Right ventricle myocardium superior (tissue), 1 donor: ENCODE measurements around the gene CCDC183. TPM values are rescaled to one million over a fixed set of nuclear protein-coding genes. Genes with fewer than 3 reads are reported as not detected.
"Not testable (repeated sequence)": the region's sequence is repeated elsewhere in the genome, so short reads cannot be mapped to it uniquely, and the experiment has no call there.

Source experiments
- ATAC-seq: fragments of 200-7000 bp; cut with Tn5 transposase; one replicate; pipeline ENCODE4 v1.9.1; 2020; ENCODE audit warnings: mild to moderate bottlenecking; ENCODE audit not compliant: poor library complexity
- DNase-seq: peaks from one replicate; pipeline ENCODE4 v3.0.0-alpha.2; 2020
- intact Hi-C: fragments of 100-400 bp; cut with DNase I; formaldehyde crosslinking; loops from one replicate; pipeline ENCODE4 v1.11.2; 2022
- total RNA-seq: library from RNA; stranded (reverse); fragmentation: NEBNext Ultra II Directional; extraction: Animal tissue kit (Norgen Biotek cat#: 25700); gene quantifications from one replicate; pipeline ENCODE4 v1.2.1, GENCODE V29; 2021
- donor health status: DM: no; HTN: yes; CAD: no; lungs with severe emphysema.

CCDC183 gene
- total RNA-seq, 1 donor from 2014 or later = 1.5 TPM

DNA sequence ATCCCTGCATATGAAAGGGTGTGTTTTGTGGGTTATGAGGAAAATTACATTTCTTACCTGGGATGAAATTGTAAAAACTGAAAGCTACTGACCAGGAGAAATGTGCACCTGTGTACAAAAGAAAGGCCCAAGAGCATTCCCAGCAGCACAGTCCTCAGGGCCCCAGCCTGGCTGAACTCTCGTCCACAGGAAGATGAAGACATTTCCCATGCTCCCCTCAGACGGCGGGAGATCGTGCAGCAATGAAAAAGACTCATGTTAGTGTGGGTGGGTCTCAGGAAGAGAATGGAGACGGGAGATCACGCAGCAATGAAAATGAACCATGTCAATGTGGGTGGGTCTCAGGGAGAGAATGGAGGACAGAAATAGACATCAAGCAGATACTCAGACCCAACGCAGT, 19.2 kb upstream of the CCDC183 start:
- no peak for ATAC-seq
- intact Hi-C loops = no loop called here
- no peak for DNase-seq

DNA sequence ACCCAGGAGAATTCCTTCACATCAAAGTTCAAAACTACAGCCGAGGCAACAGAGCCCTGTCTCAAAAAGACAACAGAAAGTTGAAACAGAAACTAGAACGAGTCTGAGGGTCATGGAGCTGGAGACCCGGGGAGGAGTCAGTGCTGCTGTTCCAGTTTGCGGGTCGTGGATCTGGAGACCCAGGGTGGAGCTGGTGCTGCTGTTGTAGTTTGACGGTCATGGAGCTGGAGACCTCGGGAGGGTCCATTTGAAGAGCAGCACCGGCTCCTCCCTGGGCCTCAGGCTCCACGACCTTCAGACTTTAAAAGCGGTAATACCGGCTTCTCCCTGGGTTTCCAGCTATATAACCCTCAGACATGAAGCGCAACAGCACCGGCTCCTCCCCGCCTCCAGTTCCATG, 18.8 kb upstream of the CCDC183 start:
- DNase-seq (no peak), ATAC-seq (no peak)
- intact Hi-C loops = no loop called here

DNA sequence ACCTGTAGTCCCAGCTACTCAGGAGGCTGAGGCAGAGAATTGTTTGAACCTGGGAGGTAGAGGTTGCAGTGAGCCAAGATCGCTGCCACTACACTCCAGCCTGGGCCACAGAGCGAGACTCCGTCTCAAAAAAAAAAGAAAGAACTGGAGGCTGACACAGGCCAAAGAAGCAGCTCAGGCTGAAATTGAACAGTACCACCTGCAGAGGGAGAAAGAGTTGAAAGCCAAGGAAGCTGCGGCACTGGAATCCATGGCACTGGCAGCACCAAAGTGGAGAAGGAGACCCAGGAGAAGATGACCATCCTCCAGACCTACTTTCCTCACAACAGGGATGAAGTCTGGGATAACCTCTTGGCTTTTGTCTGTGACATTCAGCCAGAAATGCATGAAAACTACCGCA, 16.3 kb upstream of the CCDC183 start:
- intact Hi-C loops = no loop called here
- ATAC-seq (no peak), DNase-seq (no peak)

DNA sequence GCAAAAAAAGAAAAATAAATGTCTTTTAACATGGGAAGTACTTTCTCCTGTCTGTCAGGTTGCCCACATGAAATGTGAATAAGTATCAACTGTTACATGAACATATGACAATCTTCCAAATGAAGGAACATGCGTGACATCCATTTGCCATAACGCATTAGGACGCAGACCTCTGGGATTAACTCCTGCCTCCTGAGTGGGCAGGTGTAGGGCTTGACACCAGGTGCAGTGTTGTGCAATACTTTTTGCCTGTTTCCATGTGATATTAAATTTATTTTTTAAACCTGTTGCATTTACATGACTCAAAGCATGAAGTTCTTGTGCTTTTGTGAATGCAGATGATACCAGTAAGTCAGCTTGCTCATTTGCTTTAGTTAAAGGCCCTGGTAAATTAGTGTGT, 13.7 kb upstream of the CCDC183 start:
- ATAC-seq (no peak), DNase-seq (no peak)
- intact Hi-C loops = no loop called here

DNA sequence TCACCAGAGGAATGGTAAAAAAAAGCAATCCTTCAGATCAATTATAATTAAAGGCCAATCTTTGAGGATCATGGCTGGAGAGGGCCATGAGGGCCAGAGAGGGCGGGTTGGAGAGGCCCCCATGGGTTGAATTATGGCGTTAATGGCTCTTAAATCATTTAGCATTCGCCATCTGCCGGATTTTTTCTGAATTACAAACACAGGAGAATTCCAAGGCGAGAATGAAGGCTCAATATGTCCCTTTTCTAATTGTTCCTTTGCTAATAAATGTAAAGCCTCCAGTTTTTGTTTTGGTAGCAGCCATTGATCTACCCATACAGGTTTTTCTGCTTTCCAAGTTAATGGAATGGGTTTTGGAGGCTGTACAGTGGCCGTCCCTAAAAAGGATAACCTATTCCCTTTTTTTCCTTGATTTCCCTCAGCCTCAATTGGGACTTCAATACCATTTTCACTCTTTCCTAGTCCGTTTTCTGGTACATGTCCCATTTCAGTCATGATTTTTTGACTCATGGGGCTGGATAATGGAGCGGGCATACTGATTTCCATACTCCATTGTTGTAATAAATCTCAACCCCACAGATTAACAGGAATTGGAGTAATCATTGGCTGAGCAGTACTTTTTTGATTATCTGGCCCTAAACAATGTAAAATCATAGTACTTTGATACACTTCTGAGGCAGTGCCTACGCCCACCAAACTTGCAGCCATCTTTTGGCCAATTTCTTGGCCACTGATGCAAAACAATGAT, 11.7 kb upstream of the CCDC183 start:
- ATAC-seq = no peak
- no peak for DNase-seq
- intact Hi-C loops = no loop called here

DNA sequence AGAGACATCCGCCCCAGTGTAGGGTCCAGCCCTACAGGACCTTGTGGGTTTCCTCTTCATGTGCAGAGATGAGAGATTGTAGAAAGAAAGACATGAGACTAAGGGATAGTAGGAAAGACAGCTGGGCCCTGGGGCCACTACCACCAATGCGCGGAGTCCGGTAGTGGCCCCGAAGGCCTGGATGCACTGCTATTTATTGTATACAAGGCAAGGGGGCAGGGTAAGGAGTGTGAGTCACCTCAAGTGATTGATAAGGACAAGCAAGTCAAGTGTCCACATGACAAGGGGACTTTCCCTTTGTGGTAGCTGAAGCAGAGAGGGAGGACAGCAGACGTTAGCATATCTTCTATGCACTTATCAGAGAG, 11.2 kb upstream of the CCDC183 start:
- intact Hi-C loops = no loop called here
- ATAC-seq = no peak
- DNase-seq = no peak

DNA sequence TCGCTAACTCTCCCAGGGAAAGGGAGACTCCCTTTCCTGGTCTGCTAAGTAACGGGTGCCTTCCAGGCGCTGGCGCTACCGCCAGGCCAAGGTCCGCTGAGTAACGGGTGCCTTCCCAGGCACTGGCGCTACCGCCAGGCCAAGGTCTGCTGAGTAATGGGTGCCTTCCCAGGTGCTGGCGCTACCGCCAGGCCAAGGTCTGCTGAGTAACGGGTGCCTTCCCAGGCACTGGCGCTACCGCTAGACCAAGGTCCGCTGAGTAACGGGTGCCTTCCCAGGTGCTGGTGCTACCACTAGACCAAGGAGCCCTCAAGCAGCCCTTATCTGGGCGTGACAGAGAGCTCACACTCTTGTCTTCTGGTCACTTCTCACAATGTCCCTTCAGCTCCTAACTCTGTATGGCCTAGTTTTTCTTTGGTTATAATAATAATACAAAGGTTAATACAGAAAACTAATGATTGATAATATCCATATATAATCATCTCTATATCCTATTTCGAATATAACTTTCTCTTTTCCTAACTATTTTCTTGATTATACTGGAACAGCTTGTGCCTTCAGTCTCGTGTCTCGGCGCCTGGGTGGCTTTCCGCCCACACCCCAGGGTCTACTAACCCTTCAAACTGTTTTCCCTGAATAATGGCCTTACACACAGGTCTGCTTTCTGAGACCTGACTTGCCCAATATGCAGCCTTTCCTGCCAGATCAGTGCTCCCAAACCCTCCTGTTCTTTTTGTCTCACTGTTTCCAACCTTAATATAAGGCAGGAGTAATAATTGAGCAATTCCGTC, 10.4 kb upstream of the CCDC183 start:
- ATAC-seq, intact Hi-C loops, DNase-seq: not testable (repeated sequence)

DNA sequence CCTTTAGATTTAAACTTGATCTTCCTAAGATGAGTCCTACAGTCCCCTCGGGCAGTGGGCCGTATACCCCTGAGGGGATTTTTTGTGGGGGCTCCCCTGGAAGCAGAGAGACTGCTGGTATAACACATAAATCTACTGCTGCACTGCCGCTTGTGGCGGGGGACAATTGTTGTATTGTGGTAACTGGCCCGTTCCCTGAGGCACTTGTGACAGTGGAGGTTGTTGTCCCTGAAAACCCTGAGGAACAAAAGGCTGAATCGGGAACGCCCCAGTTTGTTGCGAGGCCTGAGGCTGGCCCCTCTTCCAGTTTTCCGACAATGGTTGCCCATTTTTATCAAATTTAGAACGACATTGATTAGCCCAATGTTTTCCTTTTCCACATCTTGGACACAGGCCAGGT, 9.7 kb upstream of the CCDC183 start:
- ATAC-seq = no peak
- DNase-seq = no peak
- intact Hi-C loops = no loop called here

DNA sequence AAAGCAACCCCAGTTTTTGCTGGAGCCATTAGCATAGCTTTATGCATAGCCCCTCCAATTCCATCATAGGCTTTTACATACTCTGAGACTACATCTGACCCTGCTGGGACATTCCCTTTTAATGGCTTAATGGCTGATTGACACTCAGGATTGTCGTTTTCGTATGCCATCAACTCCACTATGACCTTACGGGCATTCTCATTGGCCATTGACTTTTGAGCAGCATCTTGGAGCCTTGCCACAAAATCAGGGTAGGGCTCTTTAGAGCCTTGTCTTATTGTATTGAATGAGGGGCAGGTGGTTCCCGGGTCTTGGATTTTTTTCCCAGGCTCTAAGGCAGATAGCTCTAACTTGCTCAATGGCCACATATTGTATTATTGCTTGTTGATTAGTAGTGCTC, 9.2 kb upstream of the CCDC183 start:
- intact Hi-C loops = loop anchor here (1.0 kb wide), 1 partner anchor 248 kb away; no protein-coding TSS in a partner anchor
- ATAC-seq = not testable (repeated sequence)

DNA sequence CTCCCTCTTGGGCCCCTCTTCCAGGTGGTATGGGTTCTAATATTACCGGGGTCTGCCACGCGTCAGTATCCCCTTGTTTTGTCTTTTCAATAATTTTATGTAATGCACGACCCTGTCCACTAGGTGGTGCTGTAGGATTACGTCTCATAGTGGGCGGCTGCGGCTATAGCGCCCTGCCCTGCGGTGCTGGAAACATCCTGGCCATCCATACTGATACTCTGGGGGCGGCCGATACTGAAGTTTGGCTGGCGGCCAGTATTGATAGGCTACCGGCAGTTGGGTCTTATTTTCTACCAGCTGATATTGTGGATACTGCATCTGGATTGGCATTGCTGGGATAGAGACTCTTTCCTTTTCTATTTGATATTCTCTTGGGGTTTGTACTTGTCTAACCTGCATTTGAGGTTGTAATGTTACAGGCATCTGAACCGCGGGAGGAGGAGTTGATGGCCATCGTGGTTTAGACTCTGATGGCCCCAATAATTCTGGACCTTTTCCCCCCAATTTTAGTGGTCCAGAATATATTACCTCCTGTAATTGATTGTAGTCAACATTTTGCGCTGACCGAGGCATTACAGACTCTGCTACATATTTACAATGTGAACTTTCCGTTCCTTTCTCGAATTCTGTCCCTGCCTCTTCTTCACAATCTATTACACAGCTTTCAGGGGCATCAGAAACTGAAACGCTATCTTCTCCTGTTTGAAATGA, 8.3 kb upstream of the CCDC183 start:
- peak; percentile 75 for DNase-seq
- no peak for ATAC-seq
- intact Hi-C loops = loop anchor here (1.0 kb wide), 1 partner anchor 247 kb away; no protein-coding TSS in a partner anchor

More for the DNA sequence above, 9.2 kb upstream of the CCDC183 start:
- DNase-seq = not testable (repeated sequence)

DNA sequence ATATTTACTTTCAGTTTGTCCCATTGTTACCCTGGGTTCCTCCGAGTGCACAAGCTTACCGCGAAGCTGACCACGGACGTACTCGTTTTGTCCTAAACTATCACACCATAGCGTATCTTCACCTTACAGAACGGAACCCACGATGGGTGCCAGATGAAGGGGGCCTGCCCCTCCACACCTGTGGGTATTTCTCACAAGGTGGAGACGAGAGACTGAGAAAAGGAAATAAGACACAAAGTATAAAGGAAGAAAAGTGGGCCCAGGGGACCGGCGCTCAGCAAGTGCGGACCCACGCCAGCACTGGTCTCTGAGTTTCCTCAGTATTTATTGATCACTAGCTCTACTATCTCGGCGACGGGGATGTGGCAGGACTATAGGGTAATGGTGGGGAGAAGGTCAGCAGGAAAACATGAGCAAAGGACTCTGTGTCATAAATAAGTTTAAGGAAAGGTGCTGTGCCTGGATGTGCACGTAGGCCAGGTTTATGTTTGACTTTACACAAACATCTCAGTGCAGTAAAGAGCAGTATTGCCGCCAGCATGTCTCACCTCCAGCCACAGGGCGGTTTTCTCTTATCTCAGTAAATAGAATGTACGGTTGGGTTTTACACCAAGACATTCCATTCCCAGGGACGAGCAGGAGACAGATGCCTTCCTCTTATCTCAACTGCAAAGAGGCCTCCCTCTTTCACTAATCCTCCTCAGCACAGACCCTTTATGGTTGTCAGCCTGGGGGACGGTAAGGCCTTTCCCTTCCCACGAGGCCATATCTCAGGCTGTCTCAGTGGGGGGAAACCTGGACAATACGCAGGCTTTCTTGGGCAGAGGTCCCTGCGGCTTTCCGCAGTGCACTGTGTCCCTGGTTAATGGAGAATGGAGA, 7.3 kb upstream of the CCDC183 start:
- intact Hi-C loops, DNase-seq, ATAC-seq: not testable (repeated sequence)

DNA sequence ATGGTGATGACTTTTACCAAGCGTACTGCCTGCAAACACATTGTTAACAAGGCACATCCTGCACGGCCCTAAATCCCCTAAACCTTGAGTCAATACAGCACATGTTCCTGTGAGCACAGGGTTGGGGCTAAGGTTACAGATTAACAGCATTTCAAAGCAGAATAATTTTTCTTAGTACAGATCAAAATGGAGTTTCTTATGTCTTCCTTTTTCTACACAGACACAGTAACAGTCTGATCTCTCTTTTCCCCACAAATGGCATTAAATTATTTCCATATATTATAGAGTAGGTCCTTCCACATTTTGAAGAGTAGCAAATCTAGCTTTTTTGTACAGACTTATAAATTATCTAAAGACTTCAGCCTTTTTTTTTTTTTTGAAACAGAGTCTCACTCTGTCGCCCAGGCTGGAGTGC, 6.6 kb upstream of the CCDC183 start:
- ATAC-seq (no peak), DNase-seq (no peak)
- intact Hi-C loops = no loop called here

DNA sequence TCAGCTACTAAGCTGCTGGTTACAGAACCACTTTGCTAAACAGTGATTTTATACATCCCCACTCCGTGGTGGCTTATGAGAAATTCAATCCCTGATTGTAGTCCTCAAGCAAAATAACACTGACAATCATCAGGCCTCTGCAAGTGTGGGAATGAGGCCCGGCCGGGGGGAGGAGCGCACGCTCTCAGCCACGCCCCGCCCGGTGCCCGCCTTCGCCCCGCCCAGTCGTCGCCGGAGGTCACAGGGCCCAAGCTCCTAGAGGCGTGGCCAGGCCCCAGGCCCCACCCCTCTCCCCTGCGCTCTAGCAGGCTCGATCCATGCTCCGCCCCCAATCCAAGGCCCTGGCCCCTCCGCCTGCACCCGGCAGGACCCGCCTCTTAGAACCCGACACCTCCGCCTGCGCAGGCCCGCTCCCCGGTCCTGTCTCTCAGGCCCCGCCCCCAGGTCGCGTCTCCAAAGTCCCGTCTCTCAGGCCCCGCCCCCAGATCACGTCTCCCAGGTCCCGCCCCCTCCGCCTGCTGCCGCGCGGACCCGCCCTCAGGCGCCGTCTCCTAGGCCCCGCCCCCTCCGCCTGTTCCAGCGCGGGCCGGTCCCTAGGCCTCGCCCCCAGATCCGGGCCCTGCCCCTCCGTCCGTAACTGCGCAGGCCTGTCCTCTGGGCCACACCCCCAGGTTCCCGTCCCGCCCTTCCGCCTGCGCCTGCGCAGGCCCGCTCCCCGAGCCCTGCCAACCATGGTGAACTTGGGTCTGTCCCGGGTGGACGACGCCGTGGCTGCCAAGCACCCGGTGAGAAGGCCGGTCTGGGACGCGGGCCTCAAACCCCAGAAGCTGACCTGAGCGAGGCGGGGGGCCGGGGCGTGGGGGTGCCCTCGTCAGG, 5.3 kb upstream of the CCDC183 start, which contains the start of gene TMEM141:
Gene TMEM141 (plus strand): TSS at position 705 of the 876 bp plus-strand sequence. CDS start 27 bp downstream, at position 732.
- peak; percentile 100 for DNase-seq
- intact Hi-C loops = no loop called here
- peak; percentile 95 for ATAC-seq

DNA sequence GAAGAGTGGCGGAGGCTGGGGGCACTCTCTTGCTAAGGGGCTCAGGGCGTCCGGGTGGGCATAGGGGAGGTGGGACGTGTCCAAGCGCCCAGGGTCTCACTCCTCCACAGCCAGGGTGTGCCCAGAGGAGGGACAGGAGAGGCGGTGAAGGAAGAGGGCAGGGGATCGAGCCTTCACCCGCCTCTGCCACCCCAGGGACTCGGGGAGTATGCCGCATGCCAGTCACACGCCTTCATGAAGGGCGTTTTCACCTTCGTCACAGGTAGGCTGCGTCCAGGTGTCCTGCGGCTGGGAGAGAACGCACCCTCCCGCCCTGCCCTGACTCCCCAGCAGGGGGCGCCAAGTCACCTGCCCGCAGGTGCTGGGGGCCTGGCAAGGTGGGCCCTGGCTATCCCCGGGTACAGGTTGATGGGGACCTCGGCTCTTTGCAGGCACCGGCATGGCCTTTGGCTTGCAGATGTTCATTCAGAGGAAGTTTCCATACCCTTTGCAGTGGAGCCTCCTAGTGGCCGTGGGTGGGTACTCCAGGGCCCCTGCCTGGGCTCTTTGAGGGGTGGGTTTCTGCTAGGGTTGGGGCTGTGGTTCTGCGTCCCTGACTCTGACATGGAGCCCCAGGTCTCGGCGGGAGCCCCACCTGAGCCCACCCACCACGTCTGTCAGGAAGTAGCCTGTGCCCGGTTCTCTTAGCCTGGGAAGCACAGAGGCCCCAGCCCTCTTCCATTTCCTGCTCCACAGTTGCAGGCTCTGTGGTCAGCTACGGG, 4.4 kb upstream of the CCDC183 start:
- intact Hi-C loops = no loop called here
- ATAC-seq (peak; percentile 7), DNase-seq (peak; percentile 71)

DNA sequence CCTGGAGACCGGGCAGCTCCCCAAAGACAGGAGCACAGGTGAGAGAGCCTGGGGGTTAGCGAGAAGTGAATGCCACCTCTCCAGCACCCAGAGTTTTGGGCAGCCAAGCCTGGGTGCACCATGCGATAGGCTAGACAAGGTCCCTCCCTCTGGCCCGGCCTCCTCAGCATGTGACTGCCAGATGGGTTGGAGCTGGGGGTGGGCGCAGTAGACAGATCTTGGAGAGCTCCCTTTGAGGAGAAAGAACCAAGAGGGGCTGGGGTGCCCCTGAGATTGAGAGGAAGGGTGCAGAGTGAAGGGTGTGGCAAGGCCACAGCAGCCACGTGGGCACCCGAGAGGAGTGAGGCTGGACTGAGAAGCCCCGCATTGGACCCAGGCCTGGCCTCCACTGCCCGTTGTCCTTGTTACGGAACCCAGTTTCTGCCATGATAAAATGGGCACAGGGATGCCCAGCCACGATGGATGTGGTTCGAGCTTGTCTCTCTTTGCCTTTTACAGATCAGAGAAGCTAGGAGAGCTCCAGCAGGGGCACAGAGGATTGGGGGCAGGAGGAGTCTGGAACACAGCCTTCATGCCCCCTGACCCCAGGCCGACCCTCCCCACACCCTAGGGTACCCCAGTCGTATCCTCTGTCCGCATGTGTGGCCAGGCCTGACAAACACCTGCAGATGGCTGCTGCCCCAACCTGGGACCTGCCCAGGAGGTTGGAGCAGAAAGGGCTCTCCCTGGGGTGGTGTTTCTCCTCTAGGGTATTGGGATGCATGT, 3.6 kb upstream of the CCDC183 start:
- DNase-seq (no peak), ATAC-seq (no peak)
- intact Hi-C loops = no loop called here
